GM19023 (cell line): ENCODE results near the gene TLR3.
A peak's percentile ranks its signal among the peaks of the same experiment; 100 is the strongest.
"Not testable (repeated sequence)": the region's sequence is repeated elsewhere in the genome, so short reads cannot be mapped to it uniquely, and the experiment has no call there.

Experiments
- ATAC-seq: cut with Tn5 transposase; IDR thresholded peaks from one replicate; pipeline ENCODE4 v1.9.1; 2021; ENCODE audit warnings: mild to moderate bottlenecking, moderate library complexity; ENCODE audit not compliant: unreplicated experiment

Gene TLR3

DNA sequence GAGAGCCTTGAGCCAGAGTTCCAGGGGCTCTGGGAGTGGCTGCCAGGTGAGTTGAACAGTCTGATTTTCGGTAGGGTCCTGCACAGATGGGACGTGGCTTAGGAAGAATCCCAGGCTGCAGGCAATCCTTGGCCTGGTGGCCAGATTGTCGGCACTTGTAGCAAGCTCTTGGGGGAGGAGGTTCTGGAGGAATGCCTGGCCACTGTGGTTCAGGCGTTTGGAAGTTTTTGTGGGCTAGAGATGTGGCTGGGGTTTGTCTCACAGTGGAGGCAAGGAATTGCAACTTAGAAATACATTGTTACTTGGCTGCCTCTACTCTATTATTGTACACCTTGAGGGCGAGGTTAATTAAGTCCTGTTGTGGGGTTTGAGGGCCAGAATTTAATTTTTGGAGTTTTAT lies 21.5 kb upstream of the TLR3 start:
- not testable (repeated sequence) for ATAC-seq

DNA sequence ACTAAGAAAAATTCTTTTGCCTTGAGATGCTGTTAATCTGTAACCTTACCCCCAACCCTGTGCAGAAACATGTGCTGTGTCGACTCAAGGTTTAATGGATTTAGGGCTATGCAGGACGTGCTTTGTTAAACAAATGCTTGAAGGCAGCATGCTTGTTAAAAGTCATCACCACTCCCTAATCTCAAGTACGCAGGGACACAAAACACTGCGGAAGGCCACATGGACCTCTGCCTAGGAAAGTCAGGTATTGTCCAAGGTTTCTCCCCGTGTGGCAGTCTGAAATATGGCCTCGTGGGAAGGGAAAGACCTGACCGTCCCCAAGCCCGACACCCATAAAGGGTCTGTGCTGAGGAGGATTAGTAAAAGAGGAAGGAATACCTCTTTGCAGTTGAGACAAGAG lies 18.8 kb upstream of the TLR3 start:
- ATAC-seq: not testable (repeated sequence)

- ATAC-seq: no peak
Measured at GRCh38 chr4:186051096-186051495, 17.9 kb upstream of the TLR3 start.

GRCh38 chr4:186058253-186058979 lies 10.5 kb upstream of the TLR3 start:
- peak; percentile 100 for ATAC-seq

GRCh38 chr4:186058980-186059316 lies 10.0 kb upstream of the TLR3 start:
- ATAC-seq: no peak

DNA sequence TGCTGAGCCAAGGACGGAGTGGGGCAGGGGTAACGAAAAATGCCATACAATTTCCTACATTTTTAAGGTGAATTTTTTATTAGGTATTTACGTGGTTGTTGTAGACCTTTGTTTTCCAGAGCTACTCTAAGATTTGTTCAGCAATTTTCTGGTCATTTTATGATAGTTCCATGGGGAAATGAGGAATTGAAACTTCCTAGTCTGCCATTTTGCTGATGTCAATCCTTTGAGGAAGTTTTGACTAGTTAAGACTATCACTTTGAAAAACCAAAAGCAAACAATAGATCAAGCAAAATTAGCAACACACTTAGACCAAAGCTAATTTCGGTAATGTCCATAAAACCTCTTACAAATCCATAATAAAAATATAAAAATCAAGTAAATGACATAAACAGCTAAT lies 7.0 kb upstream of the TLR3 start:
- no peak for ATAC-seq

DNA sequence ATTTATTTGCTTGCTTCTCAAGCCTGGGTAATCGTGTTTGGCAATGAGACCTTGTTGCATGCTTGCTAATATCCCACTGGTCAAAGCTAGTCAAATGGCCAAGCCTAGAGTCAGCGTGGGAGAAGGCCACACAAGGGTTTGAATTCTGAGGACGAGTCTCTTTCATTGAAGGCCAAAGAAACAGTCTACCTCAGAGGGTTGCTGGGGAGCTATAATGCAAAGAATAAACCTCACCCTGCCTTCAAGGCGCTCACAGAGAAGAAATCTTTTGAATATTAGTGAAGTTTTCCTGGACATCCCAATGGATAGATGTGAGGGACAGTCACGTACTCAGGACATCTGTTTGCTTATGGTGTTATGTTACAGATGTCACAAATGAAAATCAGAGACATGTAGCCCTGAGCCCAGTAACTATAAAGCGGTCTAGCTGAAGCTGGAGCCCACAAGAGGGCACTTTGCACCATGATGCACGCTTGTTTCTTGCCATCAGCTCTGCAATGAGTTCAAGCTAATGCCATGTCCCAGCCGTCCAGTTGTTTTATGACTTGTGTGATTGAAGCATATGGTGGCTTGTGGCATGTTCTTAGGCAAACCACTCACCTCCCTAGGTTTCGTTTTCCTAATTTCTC lies 1.1 kb upstream of the TLR3 start:
- ATAC-seq: peak; percentile 80

GRCh38 chr4:186069729-186070128 lies 773 bp downstream of the TLR3 start:
- ATAC-seq: no peak

GRCh38 chr4:186072516-186072915 lies 3.6 kb downstream of the TLR3 start:
- no peak for ATAC-seq

GRCh38 chr4:186074189-186074588 lies 5.2 kb downstream of the TLR3 start:
- no peak for ATAC-seq

- ATAC-seq: no peak
Measured at GRCh38 chr4:186078981-186079638, 10.2 kb downstream of the TLR3 start.

GRCh38 chr4:186079694-186080093 lies 10.7 kb downstream of the TLR3 start:
- no peak for ATAC-seq

- no peak for ATAC-seq
Measured at GRCh38 chr4:186081202-186081807, 12.3 kb downstream of the TLR3 start.

DNA sequence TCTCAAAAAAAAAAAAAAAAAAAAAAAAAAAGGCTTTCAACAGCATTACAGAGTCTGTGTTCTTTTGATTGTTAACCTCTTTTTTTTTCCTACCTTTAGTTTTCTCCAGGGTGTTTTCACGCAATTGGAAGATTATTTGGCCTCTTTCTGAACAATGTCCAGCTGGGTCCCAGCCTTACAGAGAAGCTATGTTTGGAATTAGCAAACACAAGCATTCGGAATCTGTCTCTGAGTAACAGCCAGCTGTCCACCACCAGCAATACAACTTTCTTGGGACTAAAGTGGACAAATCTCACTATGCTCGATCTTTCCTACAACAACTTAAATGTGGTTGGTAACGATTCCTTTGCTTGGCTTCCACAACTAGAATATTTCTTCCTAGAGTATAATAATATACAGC lies 13.3 kb downstream of the TLR3 start:
- ATAC-seq: no peak

GRCh38 chr4:186088523-186088922 lies 19.6 kb downstream of the TLR3 start:
- no peak for ATAC-seq

GRCh38 chr4:186092296-186092695 lies 23.3 kb downstream of the TLR3 start:
- ATAC-seq: no peak

- no peak for ATAC-seq
Measured at GRCh38 chr4:186095406-186095805, 26.4 kb downstream of the TLR3 start.

- no peak for ATAC-seq
Measured at GRCh38 chr4:186096681-186097165, 27.8 kb downstream of the TLR3 start.

GRCh38 chr4:186097386-186097785 lies 28.4 kb downstream of the TLR3 start:
- no peak for ATAC-seq

DNA sequence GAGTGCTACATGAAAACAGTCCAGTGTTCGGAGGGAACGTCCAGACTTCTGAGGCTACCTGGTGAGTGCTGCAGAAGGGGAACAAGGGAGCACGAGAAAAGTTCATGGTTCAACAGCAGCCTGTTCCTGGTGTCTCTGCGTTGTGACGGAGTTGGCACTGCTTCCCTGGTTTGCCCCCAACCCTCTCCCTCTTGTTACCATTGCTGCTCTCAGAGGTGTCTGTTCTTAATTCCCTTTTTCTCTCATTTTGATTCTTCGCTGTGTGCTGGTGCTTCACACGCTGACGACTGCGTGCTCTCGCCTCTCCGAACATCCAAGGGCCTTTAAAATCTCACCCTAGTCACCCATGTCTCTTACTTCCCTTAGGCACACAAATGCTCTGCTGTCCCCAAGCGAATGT lies 34.0 kb downstream of the TLR3 start:
- ATAC-seq: no peak

DNA sequence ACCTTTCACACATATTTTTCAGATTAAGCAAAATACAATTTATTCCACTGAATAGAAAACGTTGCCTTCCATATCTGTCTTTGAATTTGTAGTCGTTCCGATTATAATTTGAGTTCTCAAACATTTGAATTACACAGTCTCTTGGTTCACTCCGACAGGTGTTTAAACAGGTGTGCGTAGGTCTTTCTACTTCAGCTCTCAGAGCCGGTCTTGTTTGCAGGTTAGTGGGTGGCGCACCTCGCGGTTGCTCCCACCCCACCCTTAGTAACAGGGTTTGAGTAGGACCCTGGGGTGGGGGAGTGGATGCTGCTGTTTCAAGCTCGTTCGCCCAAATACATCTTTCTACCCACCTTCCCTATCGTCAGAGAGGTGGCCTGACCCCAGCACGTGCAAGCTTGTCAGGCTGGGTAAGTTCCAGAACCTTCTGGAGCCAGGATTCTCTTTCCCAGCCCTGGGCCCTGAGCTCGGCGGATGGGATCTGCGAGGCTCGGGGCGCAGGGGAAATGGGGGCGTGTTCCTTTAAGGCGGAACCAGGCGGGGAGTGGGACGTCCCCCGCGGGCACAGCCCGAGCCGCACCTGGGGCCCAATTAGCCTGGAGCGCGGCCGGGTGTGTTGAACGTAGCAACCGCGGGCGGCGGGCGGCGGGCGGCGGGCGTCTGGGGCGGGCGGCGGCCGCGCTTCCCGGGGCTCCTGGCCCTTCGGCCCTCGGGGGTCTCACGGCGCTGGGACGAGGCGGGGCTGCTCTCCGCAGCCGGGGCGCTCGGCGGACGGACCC lies 35.3 kb downstream of the TLR3 start, which contains the start of gene FAM149A:
Gene FAM149A, plus strand, starts transcription at position 591 of the 776 bp plus-strand sequence.
- ATAC-seq: peak; percentile 79
